ENCODE measurements around the gene MT1H. TPM values are rescaled to one million over a fixed set of nuclear protein-coding genes. Genes with fewer than 3 reads are reported as not detected.
A peak's percentile ranks its signal among the peaks of the same experiment; 100 is the strongest.
"Not testable (repeated sequence)": the region's sequence is repeated elsewhere in the genome, so short reads cannot be mapped to it uniquely, and the experiment has no call there.

The MT1H gene
- total RNA-seq, 3 donors from 2014 or later = 1.5 to 52.8 (median 9.4) TPM

DNA sequence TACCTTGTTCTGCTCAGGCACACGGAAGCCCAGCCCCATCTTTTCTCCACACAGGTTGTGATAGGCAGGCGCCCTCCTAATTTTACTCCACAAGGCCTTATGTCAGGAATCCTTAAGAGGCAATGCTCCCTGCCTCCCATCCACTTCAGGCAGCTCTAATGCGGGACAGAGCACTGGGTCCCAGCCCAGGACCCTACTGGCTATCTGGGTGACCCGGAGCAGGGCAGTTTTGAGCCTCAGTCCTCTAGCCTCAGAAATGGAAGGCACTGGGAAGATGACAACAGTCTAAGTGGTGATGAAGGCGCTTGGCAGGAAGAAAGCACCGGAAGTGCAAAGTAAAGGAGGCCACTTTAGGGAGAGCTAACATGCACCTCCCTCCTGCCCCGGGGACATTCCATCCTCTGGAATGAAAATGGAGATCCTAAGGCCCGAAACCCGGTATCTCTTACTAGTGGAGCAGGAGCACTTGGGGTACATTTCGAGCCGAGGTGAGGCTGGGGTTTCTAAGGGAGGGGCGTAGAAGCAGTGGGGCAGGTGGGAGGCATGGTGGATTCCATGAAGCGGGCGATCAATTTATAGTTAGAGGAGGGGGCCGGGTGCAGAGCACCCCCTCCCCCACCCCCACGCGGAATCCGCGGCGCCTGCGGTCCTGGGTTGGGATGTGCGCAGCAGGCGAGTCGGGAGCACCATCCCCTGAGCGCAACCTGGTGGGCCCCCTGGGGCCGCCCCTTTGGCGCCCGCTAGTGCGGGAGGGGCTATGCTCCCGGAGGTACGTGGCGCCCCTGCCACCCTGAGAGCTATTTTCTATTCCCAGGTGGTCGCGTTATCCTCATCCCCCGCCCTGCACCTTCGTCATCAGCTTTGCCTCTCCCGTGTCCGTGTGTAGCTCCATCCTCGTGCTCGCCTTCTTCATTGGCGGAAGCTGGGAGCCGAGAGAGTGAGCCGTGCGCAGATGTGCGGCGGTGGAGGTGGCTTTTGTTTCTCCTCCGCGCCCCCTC, 7.0 kb upstream of the MT1H start:
- ATAC-seq (no peak), DNase-seq (no peak)
- H3K36me3 ChIP-seq (ENCODE audit: low read depth) = no peaks in the 10 kb centered on the region
- no peaks in the 10 kb centered on the region for H3K9me3 ChIP-seq
- H3K4me3 ChIP-seq = no peak overlapping the region
- TF ChIP-seq, protein P1, sequence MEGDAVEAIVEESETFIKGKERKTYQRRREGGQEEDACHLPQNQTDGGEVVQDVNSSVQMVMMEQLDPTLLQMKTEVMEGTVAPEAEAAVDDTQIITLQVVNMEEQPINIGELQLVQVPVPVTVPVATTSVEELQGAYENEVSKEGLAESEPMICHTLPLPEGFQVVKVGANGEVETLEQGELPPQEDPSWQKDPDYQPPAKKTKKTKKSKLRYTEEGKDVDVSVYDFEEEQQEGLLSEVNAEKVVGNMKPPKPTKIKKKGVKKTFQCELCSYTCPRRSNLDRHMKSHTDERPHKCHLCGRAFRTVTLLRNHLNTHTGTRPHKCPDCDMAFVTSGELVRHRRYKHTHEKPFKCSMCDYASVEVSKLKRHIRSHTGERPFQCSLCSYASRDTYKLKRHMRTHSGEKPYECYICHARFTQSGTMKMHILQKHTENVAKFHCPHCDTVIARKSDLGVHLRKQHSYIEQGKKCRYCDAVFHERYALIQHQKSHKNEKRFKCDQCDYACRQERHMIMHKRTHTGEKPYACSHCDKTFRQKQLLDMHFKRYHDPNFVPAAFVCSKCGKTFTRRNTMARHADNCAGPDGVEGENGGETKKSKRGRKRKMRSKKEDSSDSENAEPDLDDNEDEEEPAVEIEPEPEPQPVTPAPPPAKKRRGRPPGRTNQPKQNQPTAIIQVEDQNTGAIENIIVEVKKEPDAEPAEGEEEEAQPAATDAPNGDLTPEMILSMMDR (IDR thresholded peaks at IDR 0.05) = no peak
- intact Hi-C loops (cut with DNase I, micrococcal nuclease) = no loop called here
- peaks cover 12% of the 10 kb centered on the region for H3K4me1 ChIP-seq (ENCODE audit: low read depth)

DNA sequence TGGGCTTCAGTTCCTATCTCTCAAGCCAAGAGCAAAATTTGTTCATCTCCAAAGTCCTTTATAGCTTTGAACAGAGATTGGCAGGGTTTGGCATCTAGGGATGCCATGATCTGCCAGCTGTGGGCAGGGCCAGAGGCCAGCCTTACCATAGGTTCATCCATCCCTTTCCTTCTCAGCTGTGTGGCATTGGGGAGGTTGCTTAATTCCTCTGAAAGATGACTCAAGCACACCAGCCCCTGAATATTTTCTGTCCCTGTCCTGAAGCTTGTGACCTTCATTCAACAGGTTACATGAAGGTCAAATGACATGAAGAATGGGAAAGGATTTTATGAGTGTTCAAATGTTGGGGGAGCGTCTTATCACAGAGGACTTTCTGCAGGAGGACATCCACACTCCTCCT, 5.1 kb upstream of the MT1H start:
- H3K4me1 ChIP-seq (ENCODE audit: low read depth) = peaks cover 7% of the 10 kb centered on the region
- DNase-seq (no peak), ATAC-seq (no peak)
- no peaks in the 10 kb centered on the region for H3K36me3 ChIP-seq (ENCODE audit: low read depth)
- H3K4me3 ChIP-seq = no peak overlapping the region
- intact Hi-C loops (cut with DNase I, micrococcal nuclease) = no loop called here
- no peaks in the 10 kb centered on the region for H3K9me3 ChIP-seq
- TF ChIP-seq, protein P1 (IDR thresholded peaks at IDR 0.05) = no peak

DNA sequence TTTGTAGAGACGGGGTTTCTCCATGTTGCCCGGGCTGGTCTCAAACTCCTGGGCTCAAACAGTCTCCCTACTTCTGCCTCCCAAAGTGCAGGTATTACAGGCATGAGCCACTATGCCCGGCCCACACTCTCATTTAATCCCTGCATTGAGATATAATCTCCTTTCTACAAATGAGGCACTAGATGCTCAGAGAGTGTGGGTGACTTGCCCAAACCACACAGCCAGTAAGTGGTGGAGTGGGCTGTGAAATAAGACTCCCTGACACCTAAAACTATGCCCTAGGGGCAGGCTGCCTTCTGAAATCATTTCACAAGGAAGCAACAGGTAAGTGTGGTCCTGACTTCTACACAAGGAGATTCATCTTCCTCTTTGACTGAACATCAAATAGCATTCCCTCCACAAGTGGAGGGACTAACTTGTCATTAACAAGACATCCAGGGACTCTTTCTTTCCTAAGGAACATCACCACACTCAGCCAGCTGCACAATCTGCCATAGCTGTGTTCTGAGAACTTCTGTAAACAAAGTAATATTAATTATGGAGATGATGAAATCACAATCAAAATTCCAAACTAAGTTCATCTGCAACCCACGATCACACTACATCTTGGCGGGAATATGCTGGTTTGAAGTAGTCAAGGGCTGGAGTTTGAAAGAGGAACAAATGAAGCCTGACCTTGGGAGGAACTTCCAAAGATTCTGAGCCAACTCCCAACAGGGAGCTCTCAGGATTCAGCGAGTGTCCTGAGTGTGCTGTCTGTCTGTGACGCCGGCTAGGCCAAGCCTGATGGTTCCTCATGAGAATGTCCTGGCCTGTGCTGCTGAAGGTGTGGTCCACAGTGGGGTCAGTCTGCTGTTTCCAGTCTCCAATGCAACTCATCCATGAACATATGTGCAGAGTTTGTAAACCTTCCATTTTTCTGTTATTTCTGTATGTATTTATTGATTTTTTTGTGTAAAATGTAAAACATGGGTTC, 4.0 kb upstream of the MT1H start:
- H3K36me3 ChIP-seq (ENCODE audit: low read depth); H3K4me3 ChIP-seq; H3K9me3 ChIP-seq; ATAC-seq; intact Hi-C loops (cut with DNase I, micrococcal nuclease); H3K4me1 ChIP-seq (ENCODE audit: low read depth); DNase-seq: not testable (repeated sequence)

DNA sequence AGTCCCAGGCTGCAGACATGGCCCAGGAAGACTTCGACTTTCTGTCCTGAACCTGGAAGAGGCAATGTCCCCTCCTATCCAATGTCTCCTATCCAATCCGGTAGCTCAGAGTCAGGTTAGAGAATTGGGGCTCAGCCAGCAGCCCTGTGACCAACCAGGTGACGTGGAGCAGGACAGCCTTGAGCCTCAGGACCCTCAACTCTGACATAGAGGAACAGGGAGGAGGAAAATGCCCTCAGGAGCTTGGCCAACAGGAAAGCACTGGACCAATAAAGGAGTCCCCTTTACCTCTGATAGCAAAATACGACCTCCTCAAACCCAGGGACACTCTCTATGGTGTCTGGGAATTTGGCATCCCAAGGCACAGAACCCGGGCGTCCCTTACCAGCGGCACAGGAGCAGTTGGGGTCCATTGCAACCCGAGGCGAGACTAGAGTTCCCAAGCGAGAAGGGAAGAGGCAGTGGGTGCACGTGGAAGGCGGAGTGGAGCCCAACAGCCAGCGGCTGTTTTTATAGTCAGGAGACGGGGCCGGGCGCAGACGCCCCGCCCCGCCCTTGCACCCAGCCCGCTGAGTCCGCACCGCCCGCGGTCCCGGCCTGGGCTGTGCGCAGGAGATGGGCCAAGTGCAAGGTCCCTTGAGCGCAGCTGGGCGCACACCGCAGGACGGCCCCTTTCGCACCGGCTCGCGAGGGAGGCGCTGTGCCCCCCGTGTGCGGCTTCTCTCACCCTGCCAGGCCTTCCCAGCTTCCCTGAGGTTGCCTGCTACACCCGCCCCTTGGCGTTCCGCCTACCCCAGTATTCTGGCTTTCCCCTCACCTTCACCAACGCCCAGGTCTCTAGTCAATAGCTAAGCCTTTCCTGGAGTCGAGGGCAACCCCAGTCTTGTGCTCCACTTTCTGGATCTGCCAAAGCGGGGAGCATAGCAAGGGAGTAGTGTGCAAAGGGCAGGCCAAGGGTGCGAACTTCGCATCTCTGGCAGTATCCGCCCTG, 1.7 kb upstream of the MT1H start, which contains the start of gene MT1G:
Gene MT1G (minus strand): TSS at position 485 of the 991 bp plus-strand sequence. CDS start 72 bp downstream, at position 413.
- TF ChIP-seq, protein P1 (IDR thresholded peaks at IDR 0.05) = no peak
- peaks cover 8% of the 10 kb centered on the region for H3K4me1 ChIP-seq (ENCODE audit: low read depth)
- no peaks in the 10 kb centered on the region for H3K36me3 ChIP-seq (ENCODE audit: low read depth)
- DNase-seq (peak; percentile 84 to 87 (median 86)), ATAC-seq (peak; percentile 93)
- intact Hi-C loops (cut with DNase I, micrococcal nuclease) = no loop called here
- H3K4me3 ChIP-seq = no peak within 1 kb of the TSS
- H3K9me3 ChIP-seq = no peaks in the 10 kb centered on the region

DNA sequence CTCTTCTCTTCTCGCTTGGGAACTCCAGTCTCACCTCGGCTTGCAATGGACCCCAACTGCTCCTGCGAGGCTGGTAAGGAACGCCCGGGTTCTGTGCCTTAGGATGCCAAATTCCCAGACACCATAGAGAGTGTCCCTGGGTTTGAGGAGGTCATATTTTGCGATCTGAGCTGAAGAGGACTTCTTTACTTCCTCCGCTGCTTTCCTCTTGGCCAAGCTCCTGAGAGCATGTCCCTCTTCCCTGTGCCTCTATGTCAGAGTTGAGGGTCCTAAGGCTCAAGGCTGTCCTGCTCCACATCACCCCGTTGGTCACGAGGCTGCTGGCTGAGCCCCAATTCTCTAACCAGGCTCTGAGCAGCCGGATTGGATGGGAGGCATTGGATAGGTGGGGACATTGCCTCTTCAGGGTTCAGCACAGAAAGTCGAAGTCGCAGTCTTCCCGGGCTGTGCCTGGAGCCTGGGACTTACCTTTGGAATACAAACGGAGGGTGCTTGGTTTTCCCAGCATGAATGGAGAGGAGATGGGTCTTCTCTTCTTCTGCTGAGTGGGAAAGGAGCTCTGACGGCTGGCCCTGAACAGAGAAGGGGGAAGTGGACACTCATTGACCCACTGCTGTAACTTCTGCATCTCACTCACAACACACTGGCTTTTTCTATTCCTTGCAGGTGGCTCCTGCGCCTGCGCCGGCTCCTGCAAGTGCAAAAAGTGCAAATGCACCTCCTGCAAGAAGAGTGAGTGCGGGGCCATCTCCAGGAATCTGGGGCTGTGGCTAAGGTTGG, 416 bp downstream of the MT1H start:
- Histone ChIP-seq H3K4me1 (ENCODE audit: low read depth) (peaks cover 8% of the 10 kb centered on the region), H3K4me3 (no peak overlapping the region), H3K36me3 (ENCODE audit: low read depth) (no peaks in the 10 kb centered on the region), H3K9me3 (no peaks in the 10 kb centered on the region)
- DNase-seq = no peak
- TF ChIP-seq, protein P1 (IDR thresholded peaks at IDR 0.05) = no peak
- intact Hi-C loops (cut with DNase I, micrococcal nuclease) = no loop called here
- no peak for ATAC-seq

Measured in mucosa of descending colon (tissue), 3 donors.